GM19240 (cell line): ENCODE measurements around the gene WDR70.
"Not testable (repeated sequence)": the region's sequence is repeated elsewhere in the genome, so short reads cannot be mapped to it uniquely, and the experiment has no call there.

Experiments used
- DNase-seq: peaks from one replicate; pipeline ENCODE4 v3.0.0; 2011; ENCODE audit warnings: low spot score; ENCODE audit not compliant: insufficient read length

The WDR70 gene

DNA sequence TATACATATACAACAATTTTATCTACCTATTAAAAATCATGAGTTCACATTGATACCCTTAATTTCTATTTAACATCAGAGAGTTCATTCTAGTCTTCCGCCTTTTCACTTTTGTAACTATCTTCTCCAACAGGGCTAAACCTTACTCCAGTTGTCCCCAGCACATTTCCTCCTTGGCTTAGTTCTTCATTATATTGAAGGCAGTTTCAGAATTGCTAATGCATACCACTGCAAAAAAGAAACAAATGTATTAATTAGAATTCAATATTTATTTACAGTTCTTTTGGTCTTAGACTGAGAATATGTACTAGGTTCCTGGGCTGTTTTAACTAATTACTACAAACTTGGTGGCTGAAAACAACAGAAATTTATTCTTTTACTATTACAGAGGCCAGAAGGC, 132.5 kb downstream of the WDR70 start:
- no peak for DNase-seq

DNA sequence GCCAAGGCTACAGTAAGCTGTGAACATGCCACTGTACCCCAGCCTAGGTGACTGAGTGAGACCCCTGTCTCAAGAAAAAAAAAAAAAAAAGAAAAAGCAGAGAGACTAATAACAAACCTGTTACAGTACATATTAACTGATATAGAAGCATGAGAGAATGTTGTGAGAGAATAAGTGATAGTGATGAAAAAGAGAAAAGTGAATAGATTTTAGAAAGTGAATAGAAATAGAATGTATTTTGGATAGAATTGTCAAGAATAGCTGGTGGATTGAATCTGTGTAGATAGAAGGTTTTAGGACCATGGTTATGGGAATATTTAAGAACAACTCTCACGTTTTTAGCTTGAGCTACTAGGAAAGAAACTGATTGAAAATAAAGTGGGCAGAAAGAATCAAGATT, 135.8 kb downstream of the WDR70 start:
- DNase-seq, result no peak

DNA sequence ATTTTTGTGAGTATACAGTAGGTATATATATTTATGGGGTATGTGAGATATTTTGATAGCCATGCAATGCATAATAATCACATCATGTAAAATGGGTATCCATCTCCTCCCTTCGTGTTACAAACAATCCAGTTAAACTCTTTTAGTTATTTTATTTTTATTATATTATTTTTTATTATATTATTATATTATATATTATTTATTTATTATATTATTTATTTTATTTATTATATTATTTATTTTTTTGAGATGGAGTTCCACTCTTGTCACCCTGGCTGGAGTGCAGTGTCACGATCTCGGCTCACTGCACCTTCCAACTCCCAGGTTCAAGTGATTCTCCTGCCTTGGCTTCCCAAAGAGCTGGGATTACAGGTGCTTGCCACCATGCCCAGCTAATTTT, 138.6 kb downstream of the WDR70 start:
- DNase-seq, result no peak

DNA sequence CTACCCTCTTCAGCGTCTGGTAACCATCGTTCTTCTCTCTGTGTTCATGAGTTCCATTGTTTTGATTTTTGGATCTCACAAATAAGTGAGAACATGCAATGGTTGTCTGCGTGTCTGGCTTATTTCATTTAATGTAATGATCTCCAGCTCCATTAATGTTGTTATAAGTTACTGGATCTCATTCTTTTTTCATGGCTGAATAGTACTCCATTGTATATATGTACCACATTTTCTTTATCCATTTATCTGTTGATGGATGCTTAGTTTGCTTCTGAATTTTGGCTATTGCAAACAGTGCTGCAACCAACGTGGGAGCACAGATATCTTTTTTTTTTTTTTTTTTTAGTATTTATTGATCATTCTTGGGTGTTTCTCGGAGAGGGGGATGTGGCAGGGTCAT, 139.2 kb downstream of the WDR70 start:
- DNase-seq, result not testable (repeated sequence)

DNA sequence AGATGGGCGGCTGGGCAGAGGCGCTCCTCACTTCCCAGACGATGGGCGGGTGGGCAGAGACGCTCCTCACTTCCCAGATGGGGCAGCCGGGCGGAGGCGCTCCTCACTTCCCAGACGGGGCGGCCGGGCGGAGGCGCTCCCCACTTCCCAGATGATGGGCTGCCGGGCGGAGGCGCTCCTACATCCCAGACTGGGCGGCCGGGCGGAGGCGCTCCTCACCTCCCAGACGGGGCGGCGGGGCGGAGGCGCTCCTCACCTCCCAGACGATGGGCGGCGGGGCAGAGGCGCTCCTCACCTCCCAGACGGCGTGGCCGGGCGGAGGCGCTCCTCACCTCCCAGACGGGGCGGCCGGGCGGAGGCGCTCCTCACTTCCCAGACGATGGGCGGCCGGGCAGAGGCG, 140.2 kb downstream of the WDR70 start:
- no peak for DNase-seq

DNA sequence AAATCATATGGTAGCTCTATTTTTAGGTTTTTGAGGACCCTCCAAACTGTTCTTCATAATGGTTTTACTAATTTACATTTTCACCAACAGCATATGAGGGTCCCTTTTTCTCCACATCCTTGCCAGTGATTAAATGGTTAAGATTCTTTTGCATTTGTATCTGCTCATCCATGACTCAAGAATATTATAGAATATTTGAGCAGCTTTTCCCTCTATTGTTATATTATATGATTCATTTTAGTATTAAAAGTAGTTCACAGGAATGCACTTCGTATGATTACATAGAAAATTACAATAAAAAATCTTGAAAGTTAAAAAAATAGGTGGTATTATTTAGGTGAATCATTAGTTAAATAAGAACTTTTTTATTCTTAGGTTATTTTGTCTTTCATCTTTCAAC, 140.7 kb downstream of the WDR70 start:
- no peak for DNase-seq

DNA sequence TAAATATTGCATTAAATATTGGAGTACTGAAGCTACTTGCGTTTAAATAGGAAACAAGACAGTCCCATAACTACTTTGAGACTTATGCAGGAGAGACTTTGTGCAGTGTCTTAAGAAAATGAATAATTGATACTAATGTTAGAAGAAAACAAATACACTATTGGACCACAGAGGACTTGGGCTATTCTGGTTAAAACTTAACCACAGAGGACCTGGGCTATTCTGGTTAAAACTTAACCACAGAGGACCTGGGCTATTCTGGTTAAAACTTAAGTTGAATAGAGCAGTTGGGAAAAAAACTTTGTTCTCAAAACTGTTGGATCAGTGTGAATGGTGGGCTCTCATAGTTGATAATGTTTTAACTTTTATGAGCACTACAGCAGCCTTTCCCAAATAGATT, 141.7 kb downstream of the WDR70 start:
- DNase-seq, result no peak

DNA sequence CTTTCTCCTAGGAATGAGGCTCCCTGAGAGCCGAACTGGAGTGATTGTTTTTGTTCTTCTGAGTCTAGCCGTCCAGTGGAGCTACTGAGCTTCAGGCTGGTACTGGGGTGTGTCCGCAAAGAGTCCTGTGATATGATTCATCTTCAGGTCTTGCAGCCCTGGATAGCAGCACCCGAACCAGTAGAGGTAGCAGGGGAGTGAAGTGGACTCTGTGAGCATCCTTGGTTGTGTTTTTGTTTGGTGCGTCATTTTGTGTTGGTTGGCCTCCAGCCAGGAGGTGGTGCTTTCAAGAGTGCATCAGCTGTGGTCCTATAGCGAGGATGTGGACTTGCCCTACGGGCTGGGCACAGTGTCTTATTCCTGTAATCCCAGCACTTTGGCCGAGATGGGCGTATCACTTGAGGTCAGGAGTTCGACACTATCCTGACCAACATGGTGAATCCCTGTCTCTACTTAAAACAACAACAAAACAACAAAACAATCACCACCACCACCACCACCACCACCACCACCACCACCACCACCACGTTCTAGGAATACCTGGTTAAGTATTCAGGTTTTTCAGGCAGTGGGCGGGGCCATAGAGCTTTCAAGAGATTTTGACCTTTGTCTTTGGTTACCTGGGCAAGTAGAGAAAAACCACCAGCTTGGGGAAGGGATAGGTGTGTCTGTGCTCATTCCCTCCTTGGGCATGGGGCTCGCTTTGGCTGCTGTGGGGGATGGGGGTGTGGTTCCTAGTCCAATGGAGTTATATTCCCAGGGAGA, 154.0 kb downstream of the WDR70 start:
- DNase-seq, result no peak

DNA sequence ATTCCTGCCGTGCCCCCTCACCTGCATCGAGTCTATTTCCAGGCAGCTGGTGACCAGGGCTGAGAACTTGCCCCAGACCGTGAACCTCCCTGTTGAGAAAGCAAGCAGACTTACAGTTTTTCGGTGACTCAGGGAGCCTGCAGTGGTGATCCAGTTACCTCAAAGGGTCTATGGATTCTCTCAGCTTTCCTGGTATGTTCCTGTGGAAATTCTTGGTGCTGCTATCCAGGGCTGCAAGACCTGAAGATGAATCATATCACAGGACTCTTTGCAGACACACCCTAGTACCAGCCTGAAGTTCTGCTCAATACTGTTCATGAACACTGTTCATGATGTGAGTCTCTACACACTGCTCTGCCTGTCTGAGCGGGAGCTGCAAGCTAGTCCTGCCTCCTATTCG, 154.7 kb downstream of the WDR70 start:
- no peak for DNase-seq

DNA sequence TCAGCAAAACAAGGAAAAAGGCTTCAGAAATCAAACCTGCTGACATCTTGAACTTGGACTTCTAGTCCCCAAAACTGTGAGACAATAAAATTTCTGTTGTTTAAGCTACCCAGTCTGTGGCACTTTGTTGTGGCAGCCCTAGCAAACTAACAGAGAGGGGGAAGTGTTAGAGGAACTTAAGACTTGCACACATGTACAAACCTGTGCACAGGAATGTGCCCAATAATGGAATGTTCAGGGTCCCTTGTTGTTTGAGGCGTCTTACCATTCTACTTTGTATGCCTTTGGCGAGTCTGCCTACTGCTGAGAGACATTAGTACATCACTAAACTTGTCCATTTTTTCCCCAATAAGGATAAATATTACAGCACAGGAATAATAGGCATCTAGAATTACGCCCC, 160.3 kb downstream of the WDR70 start:
- DNase-seq, result no peak

DNA sequence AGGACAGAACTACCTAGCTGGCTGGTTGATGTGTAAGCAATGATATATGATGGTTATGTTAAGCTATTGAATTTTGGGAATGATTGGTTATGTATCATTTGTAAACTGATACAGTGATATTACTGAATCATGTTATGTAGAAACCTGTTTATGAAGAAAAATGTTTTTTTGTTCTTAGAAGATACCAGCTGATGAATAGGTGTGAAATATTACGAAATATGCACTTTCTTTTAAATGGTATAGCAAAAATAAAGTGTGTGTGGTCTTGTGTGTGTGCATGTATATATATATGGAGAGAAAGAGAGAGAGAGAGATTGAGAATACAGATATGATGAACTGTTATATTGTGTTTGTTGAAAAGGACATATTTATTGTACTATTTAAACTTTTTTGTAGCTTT, 164.1 kb downstream of the WDR70 start:
- no peak for DNase-seq

DNA sequence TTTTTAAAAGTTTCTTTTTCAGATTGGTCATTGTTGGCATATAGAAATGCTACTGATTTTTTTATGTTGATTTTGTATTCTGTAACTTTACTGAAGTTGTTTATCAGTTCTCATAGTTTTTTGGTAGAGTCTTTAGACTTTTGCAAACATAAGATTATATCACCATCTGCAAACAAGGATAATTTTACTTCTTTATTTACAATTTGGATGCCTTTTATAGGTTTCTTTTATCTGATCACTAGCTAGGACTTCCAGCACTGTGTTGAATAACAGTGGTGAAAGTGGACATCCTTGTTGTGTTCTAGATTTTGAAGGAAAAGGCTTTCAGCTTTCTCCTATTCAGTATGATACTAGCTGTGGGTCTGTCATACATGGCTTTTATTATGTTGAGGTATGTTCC, 170.3 kb downstream of the WDR70 start:
- no peak for DNase-seq

DNA sequence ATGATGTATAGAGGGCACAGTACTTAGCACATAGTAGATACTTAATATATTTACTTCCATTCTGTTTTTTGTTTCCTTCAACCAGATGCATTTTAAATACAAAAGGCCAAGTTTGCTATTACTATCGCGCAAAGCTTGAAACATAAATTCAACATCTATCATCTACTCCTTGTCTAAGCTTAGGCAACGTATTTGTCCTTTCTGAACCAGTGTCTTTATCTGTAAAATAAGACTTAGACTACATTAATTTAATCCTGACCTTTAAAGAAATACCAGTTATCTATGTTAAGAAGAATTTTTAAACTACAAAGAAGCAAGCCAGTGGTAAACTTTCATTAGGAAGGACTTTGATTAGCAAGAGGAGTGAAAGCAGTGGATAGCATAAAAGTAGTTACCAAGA, 173.0 kb downstream of the WDR70 start:
- no peak for DNase-seq

DNA sequence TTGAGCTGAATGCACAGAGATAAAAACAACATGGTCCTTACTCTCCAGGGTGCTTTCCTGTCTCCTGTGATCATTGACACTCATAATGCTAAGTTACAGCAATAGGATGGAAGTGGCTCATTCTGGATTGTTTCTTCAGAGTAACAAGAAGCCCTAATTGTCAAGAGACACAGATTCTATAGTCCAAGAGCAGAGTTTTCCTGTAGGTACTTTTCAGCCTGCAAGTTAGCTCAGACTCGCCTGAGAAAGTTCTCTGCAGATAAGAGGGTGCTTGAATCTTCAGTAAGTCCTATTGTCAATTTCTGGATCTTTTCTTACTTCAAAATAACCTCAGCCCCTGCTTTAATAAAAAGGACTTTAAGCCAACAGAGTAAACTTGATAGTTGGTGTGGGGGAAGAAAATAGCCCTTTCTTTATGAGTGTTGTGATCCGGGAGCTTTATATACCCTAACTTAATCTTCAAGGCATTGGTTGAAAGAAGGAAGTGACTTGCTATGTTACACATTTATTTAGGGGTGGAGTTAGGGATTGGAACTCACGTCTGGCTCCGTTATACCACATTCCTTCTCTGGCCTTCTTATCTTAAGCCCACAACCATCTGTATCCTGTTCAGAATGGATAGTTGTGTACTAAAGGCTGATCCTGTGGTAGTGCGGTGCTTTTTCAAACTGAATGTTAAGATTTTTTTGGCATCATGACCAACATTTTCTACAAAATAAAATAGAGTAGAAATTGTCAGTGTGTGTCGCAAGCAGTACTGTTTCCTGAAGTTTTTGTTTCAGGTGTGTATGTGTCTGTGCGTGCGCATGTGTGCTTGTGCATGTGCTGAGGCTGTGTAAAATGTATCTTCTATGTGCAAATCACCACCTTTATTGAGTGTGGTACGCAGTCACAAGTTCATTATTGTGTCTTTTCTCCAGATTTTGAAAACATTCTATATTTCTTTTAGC, 173.9 kb downstream of the WDR70 start:
- no peak for DNase-seq

DNA sequence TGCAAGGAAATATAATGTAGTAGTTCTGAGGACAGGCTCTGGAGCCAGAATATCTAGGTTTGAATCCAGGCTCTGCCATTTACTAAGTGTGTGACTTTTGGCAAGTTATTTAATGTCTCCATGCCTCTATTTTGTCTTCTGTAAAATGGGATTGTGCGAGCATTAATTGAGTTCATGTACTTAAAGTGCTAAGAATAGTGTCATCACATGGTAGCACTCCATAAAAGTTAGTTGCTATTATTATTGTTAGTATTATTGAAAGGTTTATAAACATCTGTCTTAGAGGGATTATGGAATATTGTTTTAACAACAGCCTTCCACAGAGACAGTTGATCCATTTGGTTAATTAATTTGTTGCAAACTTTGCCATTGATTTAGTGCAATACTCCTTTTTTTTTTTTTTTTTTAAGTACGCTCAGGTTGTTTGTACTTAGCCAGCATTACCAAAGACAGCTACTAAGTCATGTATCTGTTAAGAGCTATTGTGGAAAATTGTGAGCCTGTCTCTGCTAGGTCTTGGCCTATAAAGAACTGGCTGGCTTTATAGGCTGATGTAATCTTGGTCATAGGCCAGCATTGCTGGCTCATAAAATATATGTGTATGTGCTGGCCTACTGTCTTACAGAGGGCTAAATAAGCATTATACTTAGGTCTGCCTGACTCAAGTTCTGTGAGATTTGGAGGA, 174.7 kb downstream of the WDR70 start:
- no peak for DNase-seq

DNA sequence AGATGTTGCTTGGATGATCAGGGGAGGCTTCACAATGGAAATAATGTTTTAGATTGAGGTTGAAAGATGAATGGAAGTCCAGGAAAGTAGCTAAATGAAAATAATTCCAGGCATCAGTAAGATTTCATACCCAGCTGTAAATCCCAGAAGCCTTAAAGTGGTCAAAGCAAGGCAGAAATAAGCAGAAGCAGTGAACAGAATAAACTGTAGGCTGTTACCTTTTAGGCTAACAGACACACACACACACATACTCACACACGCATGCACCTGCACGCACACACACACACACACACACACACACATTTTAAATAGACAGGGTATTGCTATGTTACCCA, 175.3 kb downstream of the WDR70 start:
- no peak for DNase-seq

DNA sequence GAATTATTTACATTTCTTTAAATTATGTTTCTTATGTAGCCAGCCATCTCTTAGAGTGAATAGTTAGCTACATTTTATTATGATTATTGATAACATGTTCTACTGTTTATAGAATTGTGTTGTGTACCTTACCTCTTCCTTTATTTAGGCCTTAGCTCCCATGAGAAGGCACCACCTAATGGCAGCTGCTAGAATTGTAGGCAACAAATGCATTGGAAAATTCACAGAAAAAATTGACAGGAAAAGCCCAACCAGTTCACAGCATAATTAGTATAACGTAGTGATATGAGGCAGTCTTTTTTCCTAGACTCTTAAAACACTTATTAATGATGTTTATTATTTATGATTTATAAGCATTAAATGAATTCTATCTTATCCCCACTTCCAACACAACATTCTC, 175.8 kb downstream of the WDR70 start:
- no peak for DNase-seq

DNA sequence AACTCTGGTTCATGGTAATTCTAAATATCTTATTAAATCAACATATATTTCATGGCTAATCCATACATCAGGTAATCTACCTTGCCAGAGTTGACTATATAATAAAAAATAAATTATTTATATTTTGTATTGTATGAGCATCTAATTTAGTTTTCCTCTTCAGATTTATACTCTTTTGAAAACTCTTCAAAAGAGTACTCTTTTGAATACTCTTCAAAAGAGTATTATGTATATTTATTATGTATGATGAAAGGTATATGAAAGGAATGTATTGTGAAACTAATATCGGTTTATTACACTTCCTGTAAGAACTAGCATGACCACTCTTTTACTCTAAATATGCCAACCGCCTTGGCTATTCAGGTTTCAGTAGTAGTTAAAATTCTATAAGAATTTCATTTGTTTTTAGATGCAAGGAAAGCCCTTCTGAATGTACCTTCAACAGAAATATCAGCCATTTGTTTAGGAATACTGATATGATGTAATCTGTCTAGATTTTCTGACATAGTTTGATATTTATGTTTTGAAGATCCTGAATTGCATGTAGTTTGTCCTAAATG, 178.7 kb downstream of the WDR70 start:
- DNase-seq, result no peak

DNA sequence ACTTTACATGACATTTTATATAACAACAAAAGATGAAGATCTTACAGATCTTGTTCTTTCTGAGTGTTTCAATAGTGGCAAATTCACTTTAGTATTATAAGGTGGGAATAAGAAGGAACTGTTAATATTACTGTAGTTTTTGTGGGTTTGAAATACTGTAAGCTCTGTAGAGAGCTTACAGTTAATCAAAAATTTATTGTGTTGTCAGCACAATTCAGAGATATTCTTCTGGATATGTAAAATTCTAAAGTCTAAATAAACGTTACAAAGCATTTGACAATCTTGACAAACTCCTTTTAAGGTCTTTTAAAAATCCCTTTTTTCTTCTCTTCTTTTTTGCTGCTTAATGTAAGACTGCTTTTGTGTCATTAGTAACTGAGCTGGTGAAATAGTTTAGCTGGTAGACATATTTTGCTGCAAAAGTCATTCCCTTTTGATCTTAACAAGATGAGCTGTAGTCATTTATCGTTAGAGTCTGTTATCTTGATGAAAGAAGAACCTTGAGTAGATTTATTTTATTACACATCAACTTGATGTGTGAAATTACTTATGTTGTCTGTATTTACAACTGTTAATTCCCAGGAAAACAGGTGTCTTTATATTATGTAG, 186.0 kb downstream of the WDR70 start:
- DNase-seq, result no peak

DNA sequence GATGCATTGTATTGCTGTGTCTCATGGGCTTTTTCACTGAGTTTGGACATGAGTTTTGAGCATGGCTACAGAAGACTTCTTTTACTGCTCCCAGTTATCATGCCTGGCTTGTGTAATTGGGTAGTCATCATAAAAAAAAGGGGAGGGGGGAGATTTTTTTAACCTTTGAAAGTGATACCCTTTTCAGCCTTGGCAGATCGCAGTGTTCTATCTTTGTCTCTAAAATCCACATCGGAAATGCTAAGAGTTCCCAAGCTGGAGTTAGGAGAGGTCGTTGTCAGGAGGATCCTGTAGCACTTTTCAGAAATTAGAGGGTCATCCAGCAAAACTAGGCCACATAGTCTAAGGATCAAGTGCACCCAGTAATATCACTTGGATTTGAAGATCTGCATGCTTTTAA, 188.4 kb downstream of the WDR70 start:
- no peak for DNase-seq

DNA sequence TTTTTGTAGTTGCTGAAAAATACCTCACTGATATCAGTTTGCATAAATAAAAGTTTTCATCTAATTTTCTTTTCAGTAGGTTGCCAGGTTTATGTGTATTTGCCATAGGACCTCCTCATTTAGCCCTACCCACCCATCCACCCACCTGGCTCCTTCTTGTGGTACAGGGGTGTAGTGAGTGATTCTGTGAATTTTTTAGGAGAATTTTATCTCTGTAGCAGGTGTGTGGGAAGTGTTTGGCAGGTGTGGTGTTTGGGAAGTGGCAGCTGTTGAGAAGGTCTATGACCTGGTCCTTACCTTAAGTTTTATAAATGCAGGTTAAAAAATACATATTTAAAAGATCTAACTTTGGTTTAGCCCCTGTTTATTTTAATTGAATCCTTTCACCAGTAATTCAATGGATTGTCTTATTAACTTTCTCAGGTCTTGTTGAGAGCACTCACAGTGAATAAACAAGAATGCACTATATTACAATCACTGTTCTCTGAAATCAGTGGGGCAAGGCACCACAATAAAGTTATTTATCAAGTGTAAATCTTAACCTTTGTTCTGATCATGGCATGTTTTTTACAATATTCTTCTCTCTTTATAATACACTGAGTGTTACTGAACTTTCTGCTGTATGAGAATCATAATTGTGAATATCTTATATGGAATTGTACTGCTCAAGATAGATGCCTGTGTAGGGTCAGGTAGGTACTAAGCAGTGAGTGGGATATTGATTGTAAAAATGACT, 189.1 kb downstream of the WDR70 start:
- DNase-seq, result no peak
